H1 (cell line): ENCODE measurements around the gene SLC17A3. TPM values are rescaled to one million over a fixed set of nuclear protein-coding genes. Genes with fewer than 3 reads are reported as not detected.

Experiments used
- CTCF ChIA-PET: fragments of 300-600 bp; sonication (Branson Sonifier 250); formaldehyde crosslinking; loops from one replicate; lab custom pipeline; 2021; ENCODE audit not compliant: partially characterized antibody; lab: Charles Lee
- POLR2A ChIA-PET: fragments of 300-600 bp; sonication (Branson Sonifier 250); formaldehyde crosslinking; loops from one replicate; lab custom pipeline; 2021; ENCODE audit warnings: inconsistent platforms; ENCODE audit not compliant: partially characterized antibody; lab: Charles Lee
- DNase-seq, 2 experiments: peaks; one replicate each; pipeline versions ENCODE4 v3.0.0 to v3.0.0-alpha.2; 2010 to 2022; ENCODE audit warnings: low spot score in 2 of 2, low read depth in 1 of 2, mixed read lengths in 1 of 2
- FAIRE-seq: peaks from 2 replicates; lab custom pipeline; 2011; peaks lifted over from hg19 to GRCh38; lab: Jason Lieb, UNC
- H2AFZ ChIP-seq: 2 replicates; pipeline ENCODE4 v1.8.1; 2012; ENCODE audit warnings: low read length, inconsistent platforms
- H2AK5ac ChIP-seq: 2 replicates; pipeline ENCODE4 v1.6.1; 2013; ENCODE audit warnings: low read depth, low read length
- H2BK120ac ChIP-seq: replicated peaks from 2 replicates; pipeline ENCODE3; 2013; ENCODE audit warnings: low read depth, low read length, inconsistent platforms
- H2BK12ac ChIP-seq: 2 replicates; pipeline ENCODE4 v1.6.1; 2013; ENCODE audit warnings: low read depth, low read length
- H2BK15ac ChIP-seq: 2 replicates; pipeline ENCODE4 v1.6.1; 2013; ENCODE audit warnings: low read length
- H2BK20ac ChIP-seq: 2 replicates; pipeline ENCODE4 v1.6.1; 2013; ENCODE audit warnings: low read length
- H2BK5ac ChIP-seq: 2 replicates; pipeline ENCODE4 v1.6.1; 2013; ENCODE audit warnings: low read depth, low read length
- H3K14ac ChIP-seq: 2 replicates; pipeline ENCODE4 v1.6.1; 2013; ENCODE audit warnings: inconsistent platforms; ENCODE audit not compliant: insufficient read length
- H3K18ac ChIP-seq: 2 replicates; pipeline ENCODE4 v1.6.1; 2013; ENCODE audit warnings: low read length; ENCODE audit errors: extremely low read depth
- H3K23ac ChIP-seq: 2 replicates; pipeline ENCODE4 v1.6.1; 2013; ENCODE audit warnings: inconsistent platforms; ENCODE audit not compliant: insufficient read length
- H3K23me2 ChIP-seq: 2 replicates; pipeline ENCODE4 v1.6.1; 2013; ENCODE audit warnings: low read depth, low read length
- H3K27ac ChIP-seq: 2 replicates; pipeline ENCODE4 v1.6.1; 2011; ENCODE audit warnings: low read depth, low read length, inconsistent platforms
- H3K27me3 ChIP-seq, 4 experiments: replicated peaks in 1 of 4; 1 replicate in 1 of 4; 2 replicates in 3 of 4; pipeline versions ENCODE4 v1.6.1 to v1.8.1; 2011 to 2013; ENCODE audit warnings: low read length in 3 of 4, mild to moderate bottlenecking in 3 of 4, inconsistent platforms in 2 of 4, mixed read lengths in 2 of 4, moderate library complexity in 1 of 4; ENCODE audit not compliant: control insufficient read depth in 3 of 4, insufficient read depth in 3 of 4; ENCODE audit errors: extremely low read depth in 1 of 4
- H3K36me3 ChIP-seq, 4 experiments: 2 replicates each; pipeline versions ENCODE4 v1.6.1 to v1.8.1; 2011 to 2013; ENCODE audit warnings: mild to moderate bottlenecking in 4 of 4, low read length in 3 of 4, moderate library complexity in 2 of 4, control low read depth in 1 of 4, inconsistent platforms in 1 of 4; ENCODE audit not compliant: insufficient read depth in 4 of 4, control insufficient read depth in 2 of 4
- H3K4ac ChIP-seq: replicated peaks from 2 replicates; pipeline ENCODE3; 2013; ENCODE audit warnings: low read length, low read depth, mixed read lengths, inconsistent platforms; ENCODE audit not compliant: insufficient read length
- H3K4me1 ChIP-seq, 4 experiments: replicated peaks in 1 of 4; 1 replicate in 1 of 4; 2 replicates in 3 of 4; pipeline versions ENCODE4 v1.6.1 to v1.8.1; 2011 to 2013; ENCODE audit warnings: low read length in 3 of 4, inconsistent platforms in 2 of 4, mixed read lengths in 1 of 4; ENCODE audit not compliant: insufficient read depth in 4 of 4, control insufficient read depth in 3 of 4
- H3K4me2 ChIP-seq, 2 experiments: 2 replicates each; pipeline versions ENCODE4 v1.6.1 to v1.8.1; 2011 to 2013; ENCODE audit warnings: low read depth in 2 of 2, low read length in 2 of 2, control low read depth in 1 of 2, inconsistent platforms in 1 of 2, mild to moderate bottlenecking in 1 of 2; ENCODE audit not compliant: insufficient read depth in 1 of 2
- H3K4me3 ChIP-seq, 4 experiments: fragments of 200-600, 300-600 bp in 1 of 4; sonication (generic), shearing (Covaris generic), sonication (Bioruptor Twin) in 1 of 4; 2 replicates each; pipeline versions ENCODE4 v1.5.1 to v1.8.1; 2011 to 2016; ENCODE audit warnings: low read length in 4 of 4, low read depth in 3 of 4, control low read depth in 2 of 4, inconsistent platforms in 2 of 4, mild to moderate bottlenecking in 2 of 4, mixed read lengths in 1 of 4, moderate library complexity in 1 of 4; ENCODE audit not compliant: insufficient read depth in 2 of 4; ENCODE audit errors: extremely low read depth in 1 of 4
- H3K56ac ChIP-seq: replicated peaks from 2 replicates; pipeline ENCODE3; 2013; ENCODE audit warnings: low read depth, mild to moderate bottlenecking, mixed read lengths, low read length, inconsistent platforms; ENCODE audit not compliant: insufficient read length
- H3K79me1 ChIP-seq: 2 replicates; pipeline ENCODE4 v1.6.1; 2013; ENCODE audit warnings: low read depth, low read length, control low read depth
- H3K79me2 ChIP-seq, 2 experiments: 2 replicates each; pipeline versions ENCODE4 v1.6.1 to v1.8.1; 2012 to 2013; ENCODE audit warnings: low read length in 2 of 2, mild to moderate bottlenecking in 2 of 2, inconsistent platforms in 1 of 2; ENCODE audit not compliant: insufficient read depth in 2 of 2, control insufficient read depth in 1 of 2
- H3K9ac ChIP-seq, 4 experiments: replicated peaks in 1 of 4; 1 replicate in 1 of 4; 2 replicates in 3 of 4; pipeline versions ENCODE4 v1.6.1 to v1.8.1; 2011 to 2013; ENCODE audit warnings: low read depth in 3 of 4, low read length in 3 of 4, control low read depth in 2 of 4, mild to moderate bottlenecking in 2 of 4, moderate library complexity in 2 of 4, inconsistent platforms in 1 of 4; ENCODE audit errors: extremely low read depth in 1 of 4
- H3K9me3 ChIP-seq, 2 experiments: 2 replicates each; pipeline versions ENCODE4 v1.6.1 to v1.8.1; 2012 to 2013; ENCODE audit warnings: mild to moderate bottlenecking in 2 of 2, moderate library complexity in 2 of 2, control low read depth in 1 of 2, inconsistent platforms in 1 of 2, low read depth in 1 of 2, low read length in 1 of 2, mixed read lengths in 1 of 2; ENCODE audit not compliant: insufficient read depth in 2 of 2
- H4K20me1 ChIP-seq, 2 experiments: replicated peaks in 1 of 2; 2 replicates each; pipeline versions ENCODE3 to v1.8.1; 2011 to 2013; ENCODE audit warnings: inconsistent platforms in 2 of 2, low read length in 2 of 2, mild to moderate bottlenecking in 1 of 2; ENCODE audit not compliant: insufficient read depth in 2 of 2, control insufficient read depth in 1 of 2
- H4K5ac ChIP-seq: 2 replicates; pipeline ENCODE4 v1.6.1; 2013; ENCODE audit warnings: low read length, low read depth, mixed read lengths, inconsistent platforms; ENCODE audit not compliant: insufficient read length
- H4K8ac ChIP-seq: 2 replicates; pipeline ENCODE4 v1.8.0; 2013; ENCODE audit warnings: mild to moderate bottlenecking, moderate library complexity, low read length, inconsistent platforms; ENCODE audit not compliant: insufficient read depth; ENCODE audit errors: extremely low read depth
- H4K91ac ChIP-seq: replicated peaks from 2 replicates; pipeline ENCODE3; 2013; ENCODE audit warnings: low read length, mixed read lengths, inconsistent platforms; ENCODE audit not compliant: insufficient read length
- CBX8 ChIP-seq: fragments of 300-800, 300-1000 bp; sonication (generic); IDR thresholded peaks from 2 replicates; pipeline ENCODE4 v1.7.1; 2016; ENCODE audit warnings: low read depth, low read length, borderline replicate concordance
- JUND ChIP-seq: IDR thresholded peaks from 2 replicates; pipeline ENCODE4 v1.6.1; 2011; ENCODE audit warnings: mild to moderate bottlenecking, improper control_type of control experiment, low read length
- MAX ChIP-seq: IDR thresholded peaks from 2 replicates; pipeline ENCODE4 v1.6.1; 2012; ENCODE audit warnings: inconsistent platforms
- YY1 ChIP-seq: IDR thresholded peaks from 2 replicates; pipeline ENCODE4 v1.6.1; 2011; ENCODE audit warnings: low read depth, mild to moderate bottlenecking, low read length
- WGBS, 2 experiments: shearing (Covaris generic) in 1 of 2; methylation state at CpG; one replicate each; pipeline versions ENCODE4 v1.1.6 to v1.1.7; 2013 to 2015; ENCODE audit warnings: low lambda C conversion rate in 2 of 2, mixed read lengths in 2 of 2, inconsistent platforms in 1 of 2, low coverage in 1 of 2, missing lambda C conversion rate in 1 of 2; ENCODE audit not compliant: insufficient replicate concordance in 2 of 2, insufficient coverage in 1 of 2, insufficient read length in 1 of 2; ENCODE audit errors: extremely low coverage in 1 of 2, missing lambda C conversion rate in 1 of 2; 5-methylcytosine and 5-hydroxymethylcytosine counted together
- polyA plus RNA-seq, 7 experiments: library from polyadenylated mRNA; depleted of rRNA in 3 of 7; stranded (reverse) in 5 of 7; unstranded in 2 of 7; fragments of >200 nt in 5 of 7; fragments of 200-250 nt in 2 of 7; gene quantifications; 1 replicate in 5 of 7; 2 replicates in 1 of 7; 4 replicates in 1 of 7; pipeline versions ENCODE4 v1.2.1 to v1.2.3, GENCODE V29; 2011 to 2013; ENCODE audit warnings: missing spikeins in 2 of 7, mixed read lengths in 2 of 7
- total RNA-seq: library from RNA; stranded (reverse); fragmentation: NEBNext Ultra II Directional; extraction: Animal tissue kit (Norgen Biotek cat#: 25700); gene quantifications from 2 replicates; pipeline ENCODE4 v1.2.1, GENCODE V29; 2021
- TF ChIP-seq, protein P1 (sequence below): IDR thresholded peaks from 2 replicates; pipeline ENCODE4 v1.6.1; 2012; ENCODE audit warnings: low read length, inconsistent platforms

The SLC17A3 gene
- total and polyA plus RNA-seq, 2 of the 8 experiments (the other 6 are each of a cell fraction or from before 2014, with no cell fraction given), result not detected

DNA sequence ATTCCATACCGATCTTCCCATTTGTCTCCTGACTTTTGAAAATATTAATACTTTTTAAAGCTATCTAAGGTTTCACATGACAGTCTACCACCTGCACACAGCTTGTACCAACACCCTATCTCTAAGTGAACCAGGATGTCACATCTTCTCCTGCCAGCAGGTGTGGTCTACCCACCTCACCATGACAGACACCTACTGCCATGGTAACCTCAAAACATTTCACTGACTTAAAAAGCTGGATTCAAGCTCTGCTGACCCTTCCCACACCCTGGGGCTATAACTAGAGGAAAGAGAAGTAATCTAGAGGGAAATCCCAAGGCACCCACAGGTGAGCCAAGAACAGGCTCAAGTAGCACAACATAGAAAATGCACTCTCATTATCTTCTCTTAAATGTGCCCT lies 1.2 kb downstream of the SLC17A3 start:
- H3K23me2 ChIP-seq, result no peaks in the 10 kb centered on the region
- no peak overlapping the region for H4K91ac ChIP-seq
- DNase-seq (no peak), FAIRE-seq (no peak)
- no peaks in the 10 kb centered on the region for H3K79me2 ChIP-seq
- H2AFZ ChIP-seq, result no peak overlapping the region
- no peak overlapping the region for H3K23ac ChIP-seq
- H3K9ac ChIP-seq, result no peak overlapping the region
- no peak overlapping the region for H4K5ac ChIP-seq
- no peak overlapping the region for H2BK12ac ChIP-seq
- H3K36me3 ChIP-seq, result no peaks in the 10 kb centered on the region
- TF ChIP-seq CBX8, result no peak
- TF ChIP-seq, protein P1, sequence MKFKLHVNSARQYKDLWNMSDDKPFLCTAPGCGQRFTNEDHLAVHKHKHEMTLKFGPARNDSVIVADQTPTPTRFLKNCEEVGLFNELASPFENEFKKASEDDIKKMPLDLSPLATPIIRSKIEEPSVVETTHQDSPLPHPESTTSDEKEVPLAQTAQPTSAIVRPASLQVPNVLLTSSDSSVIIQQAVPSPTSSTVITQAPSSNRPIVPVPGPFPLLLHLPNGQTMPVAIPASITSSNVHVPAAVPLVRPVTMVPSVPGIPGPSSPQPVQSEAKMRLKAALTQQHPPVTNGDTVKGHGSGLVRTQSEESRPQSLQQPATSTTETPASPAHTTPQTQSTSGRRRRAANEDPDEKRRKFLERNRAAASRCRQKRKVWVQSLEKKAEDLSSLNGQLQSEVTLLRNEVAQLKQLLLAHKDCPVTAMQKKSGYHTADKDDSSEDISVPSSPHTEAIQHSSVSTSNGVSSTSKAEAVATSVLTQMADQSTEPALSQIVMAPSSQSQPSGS, result no peak
- no peak for TF ChIP-seq MAX
- TF ChIP-seq YY1, result no peak
- TF ChIP-seq JUND, result no peak
- no peaks in the 10 kb centered on the region for H3K9me3 ChIP-seq
- no peak overlapping the region for H2BK20ac ChIP-seq
- CTCF ChIA-PET, result interaction anchor here (1.0 to 1.1 kb wide), 2 partner anchors 9 to 17 kb away, joined by 3 read pairs; no protein-coding TSS in a partner anchor
- POLR2A ChIA-PET, result no interaction called here
- H2AK5ac ChIP-seq, result no peak overlapping the region
- H3K27me3 ChIP-seq, result no peaks in the 10 kb centered on the region
- H4K8ac ChIP-seq, result no peak overlapping the region
- WGBS, 2 experiments, result 92% methylated on average over 1 of the region's 1 CpG; no CpG with 5 or more reads in 1 of the 2 experiments
- no peak overlapping the region for H2BK5ac ChIP-seq
- no peak overlapping the region for H3K56ac ChIP-seq
- no peak overlapping the region for H3K4ac ChIP-seq
- no peak overlapping the region for H2BK15ac ChIP-seq
- no peaks in the 10 kb centered on the region for H4K20me1 ChIP-seq
- H3K27ac ChIP-seq, result no peak overlapping the region
- H3K18ac ChIP-seq, result no peak overlapping the region
- H3K4me3 ChIP-seq, result no peak overlapping the region
- no peaks in the 10 kb centered on the region for H3K4me1 ChIP-seq
- H3K79me1 ChIP-seq, result no peaks in the 10 kb centered on the region
- H3K14ac ChIP-seq, result no peak overlapping the region
- H2BK120ac ChIP-seq, result no peak overlapping the region
- H3K4me2 ChIP-seq, result no peak overlapping the region
